Measurements from ENCODE around the gene SPAG17.

GRCh38 chr1:118123116-118123839, 61.8 kb downstream of the SPAG17 start:
- TF ChIP-seq POLR2A (IDR thresholded peaks at IDR 0.05) (no peak), CTCF (IDR thresholded peaks at IDR 0.05) (no peak)
